Measurements from ENCODE around the gene NAV3. TPM values are rescaled to one million over a fixed set of nuclear protein-coding genes. Genes with fewer than 3 reads are reported as not detected.
A peak's percentile ranks its signal among the peaks of the same experiment; 100 is the strongest.

Gene NAV3
- total RNA-seq, 1 donor from 2014 or later = 5.0 TPM

DNA sequence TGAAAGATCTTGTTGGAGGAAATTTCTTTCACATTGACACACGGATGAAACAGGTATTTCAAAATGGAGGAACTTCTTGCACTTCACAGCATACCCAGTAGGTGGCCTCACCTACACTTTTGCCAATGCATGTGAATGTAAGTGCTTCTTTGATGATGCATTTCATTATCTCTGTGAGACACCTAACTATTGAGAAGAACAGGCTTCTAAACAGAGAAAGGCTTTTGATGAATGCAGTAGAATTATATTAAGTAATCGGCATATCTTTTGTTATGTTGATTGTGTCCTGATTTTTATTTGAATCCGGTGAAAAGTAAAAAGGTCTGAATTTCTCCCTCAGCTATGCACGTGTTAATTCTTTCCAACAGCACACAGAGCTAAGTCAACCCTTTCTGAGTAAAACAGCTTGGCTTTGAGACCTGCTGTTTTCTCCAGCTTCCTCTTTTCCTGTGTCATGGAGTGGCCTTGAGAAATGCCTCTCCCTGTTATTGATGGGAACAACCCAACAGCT lies 399.0 kb downstream of the NAV3 start:
- Mint-ChIP-seq H3K4me3 (no peak overlapping the region), H3K36me3 (ENCODE audit: low read depth) (no peaks in the 10 kb centered on the region), H3K9me3 (peaks cover 3% of the 10 kb centered on the region), H3K4me1 (peaks cover 11% of the 10 kb centered on the region), H3K27ac (ENCODE audit: unreplicated experiment) (no peak overlapping the region), H3K27me3 (ENCODE audit: low read depth) (no peaks in the 10 kb centered on the region)
- DNase-seq (ENCODE audit: low read depth, low spot score) = peak; percentile 38
- TF ChIP-seq, protein P1, sequence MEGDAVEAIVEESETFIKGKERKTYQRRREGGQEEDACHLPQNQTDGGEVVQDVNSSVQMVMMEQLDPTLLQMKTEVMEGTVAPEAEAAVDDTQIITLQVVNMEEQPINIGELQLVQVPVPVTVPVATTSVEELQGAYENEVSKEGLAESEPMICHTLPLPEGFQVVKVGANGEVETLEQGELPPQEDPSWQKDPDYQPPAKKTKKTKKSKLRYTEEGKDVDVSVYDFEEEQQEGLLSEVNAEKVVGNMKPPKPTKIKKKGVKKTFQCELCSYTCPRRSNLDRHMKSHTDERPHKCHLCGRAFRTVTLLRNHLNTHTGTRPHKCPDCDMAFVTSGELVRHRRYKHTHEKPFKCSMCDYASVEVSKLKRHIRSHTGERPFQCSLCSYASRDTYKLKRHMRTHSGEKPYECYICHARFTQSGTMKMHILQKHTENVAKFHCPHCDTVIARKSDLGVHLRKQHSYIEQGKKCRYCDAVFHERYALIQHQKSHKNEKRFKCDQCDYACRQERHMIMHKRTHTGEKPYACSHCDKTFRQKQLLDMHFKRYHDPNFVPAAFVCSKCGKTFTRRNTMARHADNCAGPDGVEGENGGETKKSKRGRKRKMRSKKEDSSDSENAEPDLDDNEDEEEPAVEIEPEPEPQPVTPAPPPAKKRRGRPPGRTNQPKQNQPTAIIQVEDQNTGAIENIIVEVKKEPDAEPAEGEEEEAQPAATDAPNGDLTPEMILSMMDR (conservative IDR thresholded peaks at IDR 0.05) = peak; percentile 78

- TF ChIP-seq, protein P1 (conservative IDR thresholded peaks at IDR 0.05) = no peak
- Mint-ChIP-seq H3K27ac (ENCODE audit: unreplicated experiment) (no peak overlapping the region), H3K9me3 (peaks cover 3% of the 10 kb centered on the region), H3K36me3 (ENCODE audit: low read depth) (no peaks in the 10 kb centered on the region), H3K27me3 (ENCODE audit: low read depth) (no peaks in the 10 kb centered on the region), H3K4me3 (no peak overlapping the region), H3K4me1 (peaks cover 11% of the 10 kb centered on the region)
- DNase-seq (ENCODE audit: low read depth, low spot score) = no peak
These were observed 402.1 kb downstream of the NAV3 start for GRCh38 chr12:78232756-78233155.

DNA sequence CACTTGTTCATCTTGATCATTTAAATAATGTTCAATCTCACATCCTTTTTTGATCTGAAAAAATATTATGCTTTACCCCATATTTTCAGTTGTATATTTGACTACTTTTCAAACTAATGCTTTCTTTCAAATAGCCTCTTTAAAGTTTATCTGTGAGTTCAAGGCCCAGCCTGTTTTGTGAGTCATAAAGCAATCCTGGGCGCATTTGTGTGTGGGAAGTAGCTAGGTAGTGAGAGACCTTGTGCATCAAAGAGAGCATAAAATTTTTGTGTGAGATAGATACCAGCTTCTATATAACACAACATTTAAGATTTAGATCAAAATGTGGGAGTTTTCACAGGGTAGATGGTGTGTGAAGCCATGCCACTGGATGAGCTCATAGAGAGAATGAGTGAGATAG lies 405.6 kb downstream of the NAV3 start:
- DNase-seq (ENCODE audit: low read depth, low spot score) = no peak
- Mint-ChIP-seq H3K4me1 (no peaks in the 10 kb centered on the region), H3K27ac (ENCODE audit: unreplicated experiment) (no peak overlapping the region), H3K27me3 (ENCODE audit: low read depth) (no peaks in the 10 kb centered on the region), H3K36me3 (ENCODE audit: low read depth) (no peaks in the 10 kb centered on the region), H3K4me3 (no peak overlapping the region), H3K9me3 (peaks cover 2% of the 10 kb centered on the region)
- TF ChIP-seq, protein P1 (conservative IDR thresholded peaks at IDR 0.05) = no peak

- TF ChIP-seq, protein P1 (conservative IDR thresholded peaks at IDR 0.05) = no peak
- Mint-ChIP-seq H3K4me3 (no peak overlapping the region), H3K36me3 (ENCODE audit: low read depth) (no peaks in the 10 kb centered on the region), H3K4me1 (no peaks in the 10 kb centered on the region), H3K27ac (ENCODE audit: unreplicated experiment) (no peak overlapping the region), H3K27me3 (ENCODE audit: low read depth) (no peaks in the 10 kb centered on the region), H3K9me3 (peaks cover 2% of the 10 kb centered on the region)
- DNase-seq (ENCODE audit: low read depth, low spot score) = no peak
These were observed 408.9 kb downstream of the NAV3 start for GRCh38 chr12:78239544-78239943.

GRCh38 chr12:78240827-78241226 lies 410.1 kb downstream of the NAV3 start:
- Mint-ChIP-seq H3K9me3 (peaks cover 2% of the 10 kb centered on the region), H3K27ac (ENCODE audit: unreplicated experiment) (no peak overlapping the region)

More at GRCh38 chr12:78240827-78241226, 410.1 kb downstream of the NAV3 start:
- no peak for DNase-seq (ENCODE audit: low read depth, low spot score)
- H3K27me3 Mint-ChIP-seq (ENCODE audit: low read depth) = no peaks in the 10 kb centered on the region
- no peaks in the 10 kb centered on the region for H3K4me1 Mint-ChIP-seq
- TF ChIP-seq, protein P1 (conservative IDR thresholded peaks at IDR 0.05) = no peak
- H3K4me3 Mint-ChIP-seq = no peak overlapping the region
- no peaks in the 10 kb centered on the region for H3K36me3 Mint-ChIP-seq (ENCODE audit: low read depth)

All from neural crest cell (in vitro differentiated cells).